Measurements from ENCODE around the gene MEG3.

MEG3 gene

GRCh38 chr14:100788517-100788916 is 37.4 kb upstream of the MEG3 start:
- H3K27me3 ChIP-seq (ENCODE audit: low read length), result no peaks in the 10 kb centered on the region
- H3K9ac ChIP-seq (ENCODE audit: low read length), result no peak overlapping the region
- no peak overlapping the region for H2AFZ ChIP-seq (ENCODE audit: low read depth, low read length, severe bottlenecking)

DNA sequence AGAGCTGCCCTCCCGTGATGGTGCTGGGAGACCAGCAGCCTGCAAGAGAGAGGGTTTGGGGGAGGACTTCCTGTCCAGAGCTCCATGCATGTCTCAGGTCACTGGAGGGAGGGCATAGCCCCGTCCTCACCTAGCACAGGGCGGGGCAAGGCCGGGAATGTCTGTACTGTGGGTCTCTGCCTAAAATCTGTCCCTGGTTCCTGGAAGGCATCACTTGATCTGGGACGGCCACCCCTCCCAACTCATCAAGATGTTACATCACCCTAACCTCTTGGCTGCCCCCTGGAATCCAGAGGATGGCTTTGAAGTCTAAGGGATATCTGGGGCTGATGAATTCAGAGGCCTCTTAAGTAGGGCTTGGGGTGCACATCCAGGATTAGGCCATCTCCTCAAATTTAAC is 37.0 kb upstream of the MEG3 start:
- Histone ChIP-seq H2AFZ (ENCODE audit: low read depth, low read length, severe bottlenecking) (no peak overlapping the region), H3K4me3 (ENCODE audit: insufficient read depth, low read length, poor library complexity, severe bottlenecking) (no peak overlapping the region), H3K9me2 (replicated peaks; ENCODE audit: insufficient read depth, low read length) (no peaks in the 10 kb centered on the region), H3F3A (ENCODE audit: insufficient read depth) (no peaks in the 10 kb centered on the region), H3K4me2 (ENCODE audit: low read depth, low read length, poor library complexity, severe bottlenecking) (no peak overlapping the region), H3K27me3 (ENCODE audit: low read length) (no peaks in the 10 kb centered on the region), H3K36me3 (ENCODE audit: low read length) (no peaks in the 10 kb centered on the region), H4K20me1 (ENCODE audit: low read depth, low read length) (no peaks in the 10 kb centered on the region), H3K79me2 (ENCODE audit: insufficient read depth, low read length) (no peaks in the 10 kb centered on the region), H3K9ac (ENCODE audit: low read length) (no peak overlapping the region), H3K9me3 (ENCODE audit: insufficient read depth, low read length) (no peaks in the 10 kb centered on the region), H3K27ac (ENCODE audit: low read depth, low read length) (no peak overlapping the region)
- TF ChIP-seq CTCF (IDR thresholded peaks at IDR 0.05; ENCODE audit: insufficient read depth, low read length, poor library complexity, severe bottlenecking), result no peak
- TF ChIP-seq EZH2phosphoT487 (conservative IDR thresholded peaks at IDR 0.05; ENCODE audit: low read length), result no peak

More at GRCh38 chr14:100788517-100788916, 37.4 kb upstream of the MEG3 start:
- no peak for TF ChIP-seq CTCF (IDR thresholded peaks at IDR 0.05; ENCODE audit: insufficient read depth, low read length, poor library complexity, severe bottlenecking)
- TF ChIP-seq EZH2phosphoT487 (conservative IDR thresholded peaks at IDR 0.05; ENCODE audit: low read length), result no peak
- H3K79me2 ChIP-seq (ENCODE audit: insufficient read depth, low read length), result no peaks in the 10 kb centered on the region
- no peaks in the 10 kb centered on the region for H3K36me3 ChIP-seq (ENCODE audit: low read length)
- no peaks in the 10 kb centered on the region for H3K9me2 ChIP-seq (replicated peaks; ENCODE audit: insufficient read depth, low read length)
- no peak overlapping the region for H3K27ac ChIP-seq (ENCODE audit: low read depth, low read length)
- H3F3A ChIP-seq (ENCODE audit: insufficient read depth), result no peaks in the 10 kb centered on the region
- H3K9me3 ChIP-seq (ENCODE audit: insufficient read depth, low read length), result no peaks in the 10 kb centered on the region
- no peaks in the 10 kb centered on the region for H4K20me1 ChIP-seq (ENCODE audit: low read depth, low read length)
- H3K4me2 ChIP-seq (ENCODE audit: low read depth, low read length, poor library complexity, severe bottlenecking), result no peak overlapping the region
- no peak overlapping the region for H3K4me3 ChIP-seq (ENCODE audit: insufficient read depth, low read length, poor library complexity, severe bottlenecking)

DNA sequence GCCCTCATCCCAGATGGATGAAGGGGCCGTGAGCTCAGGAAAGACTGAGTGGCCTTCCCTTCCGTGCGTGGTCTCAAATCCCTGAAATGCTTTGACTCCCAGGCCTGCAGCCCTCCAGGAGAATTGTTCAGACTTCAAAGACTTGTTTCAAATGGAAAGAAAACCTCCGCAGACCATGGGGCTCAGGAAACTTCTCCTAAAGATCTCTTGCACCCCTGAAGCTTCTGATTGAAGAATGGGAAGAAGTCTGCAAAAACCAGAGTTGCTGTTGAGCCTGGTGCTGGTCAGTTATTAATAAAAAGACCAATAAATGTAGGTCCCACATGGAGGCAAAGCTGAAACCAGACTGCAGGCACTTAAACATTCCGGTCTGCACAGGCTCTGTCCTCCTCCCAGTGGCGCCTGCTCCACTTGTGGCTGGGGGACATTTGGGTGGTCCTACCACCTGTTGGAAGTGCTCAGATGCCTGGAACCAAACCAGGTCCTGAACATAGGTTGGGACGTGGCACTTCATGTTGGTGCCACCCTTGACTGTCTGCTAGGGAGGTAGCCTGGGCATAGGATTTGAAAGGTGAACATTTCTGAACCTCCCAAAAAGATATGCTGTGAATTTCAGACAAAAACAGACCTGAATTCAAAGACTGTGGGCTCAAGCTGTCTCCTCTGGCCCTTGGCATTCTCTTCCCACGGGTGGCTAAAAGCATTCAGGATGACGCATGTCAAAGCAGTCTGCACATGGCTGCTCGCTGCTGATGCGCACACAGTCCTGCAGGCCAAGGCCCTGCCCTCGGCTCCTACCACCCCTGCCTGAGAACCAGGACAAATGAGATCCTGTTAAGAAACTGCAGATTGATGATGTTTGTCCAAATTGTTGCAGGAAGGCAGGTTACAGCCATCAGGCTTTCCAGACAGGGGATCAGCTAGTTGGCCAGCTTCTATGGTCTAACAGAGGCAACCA is 36.2 kb upstream of the MEG3 start:
- H3F3A ChIP-seq (ENCODE audit: insufficient read depth), result no peaks in the 10 kb centered on the region
- no peak overlapping the region for H3K9ac ChIP-seq (ENCODE audit: low read length)
- H3K4me3 ChIP-seq (ENCODE audit: insufficient read depth, low read length, poor library complexity, severe bottlenecking), result no peak overlapping the region
- no peaks in the 10 kb centered on the region for H3K9me2 ChIP-seq (replicated peaks; ENCODE audit: insufficient read depth, low read length)
- no peak overlapping the region for H2AFZ ChIP-seq (ENCODE audit: low read depth, low read length, severe bottlenecking)
- H3K79me2 ChIP-seq (ENCODE audit: insufficient read depth, low read length), result no peaks in the 10 kb centered on the region
- H3K27ac ChIP-seq (ENCODE audit: low read depth, low read length), result no peak overlapping the region
- H4K20me1 ChIP-seq (ENCODE audit: low read depth, low read length), result no peaks in the 10 kb centered on the region
- H3K27me3 ChIP-seq (ENCODE audit: low read length), result no peaks in the 10 kb centered on the region
- H3K9me3 ChIP-seq (ENCODE audit: insufficient read depth, low read length), result no peaks in the 10 kb centered on the region
- H3K4me2 ChIP-seq (ENCODE audit: low read depth, low read length, poor library complexity, severe bottlenecking), result no peak overlapping the region
- H3K36me3 ChIP-seq (ENCODE audit: low read length), result no peaks in the 10 kb centered on the region
- no peak for TF ChIP-seq EZH2phosphoT487 (conservative IDR thresholded peaks at IDR 0.05; ENCODE audit: low read length)
- TF ChIP-seq CTCF (IDR thresholded peaks at IDR 0.05; ENCODE audit: insufficient read depth, low read length, poor library complexity, severe bottlenecking), result no peak
